Measurements from ENCODE around the gene MFSD12.
A peak's percentile ranks its signal among the peaks of the same experiment; 100 is the strongest.
"Not testable (repeated sequence)": the region's sequence is repeated elsewhere in the genome, so short reads cannot be mapped to it uniquely, and the experiment has no call there.

MFSD12 gene

DNA sequence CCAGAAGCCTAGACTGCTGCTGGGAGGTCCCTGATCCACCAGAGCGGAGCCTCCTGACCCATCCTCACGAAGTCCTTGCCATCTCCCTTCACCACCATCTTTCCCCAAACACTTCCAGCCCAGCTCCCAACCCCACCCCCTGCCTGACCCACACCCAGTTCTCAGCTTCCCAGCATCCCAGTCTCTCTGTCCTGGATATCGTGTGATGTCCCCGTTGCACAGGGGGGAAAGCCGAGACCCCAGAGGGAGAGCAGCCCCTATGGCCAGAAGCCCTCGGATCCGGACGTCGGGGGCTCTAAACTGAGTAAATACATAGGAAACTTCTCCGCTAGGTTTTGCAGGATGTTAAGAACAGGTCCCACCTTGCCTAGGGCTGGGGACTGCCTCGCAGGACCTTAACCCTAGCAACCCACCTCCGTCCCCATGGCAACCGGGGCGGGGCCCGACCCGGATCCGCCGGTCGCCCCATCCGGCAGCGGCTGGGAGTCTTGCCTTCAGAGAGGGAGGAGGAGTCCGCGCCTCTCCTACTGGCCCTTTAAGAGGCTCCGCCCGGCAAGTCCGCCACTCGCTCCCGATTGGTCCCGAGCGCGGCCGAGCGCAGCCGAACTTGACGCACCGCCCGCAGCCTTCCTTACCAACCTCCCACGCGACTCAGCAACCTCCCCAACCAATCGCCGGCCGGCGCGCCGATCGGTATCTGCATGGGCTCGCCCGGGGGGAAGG is 14.9 kb upstream of the MFSD12 start:
- in situ Hi-C loops (cut with MboI; ENCODE audit: low pct_unique_long_range_greater_than_20kb, low sequenced_read_pairs, unreplicated experiment) = no loop called here

DNA sequence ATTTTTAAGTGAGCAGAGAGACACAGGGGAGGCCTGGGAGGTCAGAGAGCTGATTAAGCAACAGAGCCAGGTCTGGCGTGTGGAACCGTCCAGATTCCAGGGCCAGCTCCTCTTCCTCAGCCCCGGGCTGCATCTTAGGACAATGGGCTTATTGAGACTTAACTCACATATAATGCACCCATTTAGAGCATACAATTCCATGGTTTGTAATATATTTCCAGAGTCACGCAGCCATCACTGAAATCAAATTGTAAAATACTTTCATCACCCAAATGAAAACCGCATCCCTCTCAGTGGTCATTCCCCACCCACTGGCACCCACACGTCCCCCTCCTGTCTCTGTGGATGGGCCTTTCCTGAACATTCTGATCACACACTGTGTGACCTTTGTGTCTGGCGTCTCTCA is 13.2 kb upstream of the MFSD12 start:
- TF ChIP-seq, protein P1, sequence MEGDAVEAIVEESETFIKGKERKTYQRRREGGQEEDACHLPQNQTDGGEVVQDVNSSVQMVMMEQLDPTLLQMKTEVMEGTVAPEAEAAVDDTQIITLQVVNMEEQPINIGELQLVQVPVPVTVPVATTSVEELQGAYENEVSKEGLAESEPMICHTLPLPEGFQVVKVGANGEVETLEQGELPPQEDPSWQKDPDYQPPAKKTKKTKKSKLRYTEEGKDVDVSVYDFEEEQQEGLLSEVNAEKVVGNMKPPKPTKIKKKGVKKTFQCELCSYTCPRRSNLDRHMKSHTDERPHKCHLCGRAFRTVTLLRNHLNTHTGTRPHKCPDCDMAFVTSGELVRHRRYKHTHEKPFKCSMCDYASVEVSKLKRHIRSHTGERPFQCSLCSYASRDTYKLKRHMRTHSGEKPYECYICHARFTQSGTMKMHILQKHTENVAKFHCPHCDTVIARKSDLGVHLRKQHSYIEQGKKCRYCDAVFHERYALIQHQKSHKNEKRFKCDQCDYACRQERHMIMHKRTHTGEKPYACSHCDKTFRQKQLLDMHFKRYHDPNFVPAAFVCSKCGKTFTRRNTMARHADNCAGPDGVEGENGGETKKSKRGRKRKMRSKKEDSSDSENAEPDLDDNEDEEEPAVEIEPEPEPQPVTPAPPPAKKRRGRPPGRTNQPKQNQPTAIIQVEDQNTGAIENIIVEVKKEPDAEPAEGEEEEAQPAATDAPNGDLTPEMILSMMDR (IDR thresholded peaks at IDR 0.05; ENCODE audit: extremely low read depth, insufficient read depth, missing control alignments) = no peak
- in situ Hi-C loops (cut with MboI; ENCODE audit: low pct_unique_long_range_greater_than_20kb, low sequenced_read_pairs, unreplicated experiment) = no loop called here
- no peak for DNase-seq (ENCODE audit: low spot score)

More for the DNA sequence above, 14.9 kb upstream of the MFSD12 start:
- peak; percentile 99 for DNase-seq (ENCODE audit: low spot score)
- TF ChIP-seq, protein P1 (IDR thresholded peaks at IDR 0.05; ENCODE audit: extremely low read depth, insufficient read depth, missing control alignments) = no peak

DNA sequence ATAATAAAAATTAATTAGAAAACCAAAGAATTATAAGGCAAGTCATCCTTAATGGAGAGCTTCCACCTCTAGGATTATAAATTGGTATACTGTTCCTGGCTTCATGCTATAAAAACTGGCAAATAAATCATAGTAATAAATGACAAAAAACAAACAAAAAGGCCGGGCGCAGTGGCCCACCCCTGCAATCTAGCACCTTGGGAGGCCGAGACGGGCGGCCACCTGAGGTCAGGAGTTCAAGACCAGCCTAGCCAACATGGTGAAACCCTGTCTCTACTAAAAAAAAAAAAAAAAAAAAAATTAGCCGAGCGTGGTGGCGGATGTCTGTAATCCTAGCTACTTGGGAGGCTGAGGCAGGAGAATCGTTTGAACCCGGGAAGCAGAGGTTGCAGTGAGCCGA is 12.7 kb upstream of the MFSD12 start:
- in situ Hi-C loops (cut with MboI; ENCODE audit: low pct_unique_long_range_greater_than_20kb, low sequenced_read_pairs, unreplicated experiment); DNase-seq (ENCODE audit: low spot score): not testable (repeated sequence)

DNA sequence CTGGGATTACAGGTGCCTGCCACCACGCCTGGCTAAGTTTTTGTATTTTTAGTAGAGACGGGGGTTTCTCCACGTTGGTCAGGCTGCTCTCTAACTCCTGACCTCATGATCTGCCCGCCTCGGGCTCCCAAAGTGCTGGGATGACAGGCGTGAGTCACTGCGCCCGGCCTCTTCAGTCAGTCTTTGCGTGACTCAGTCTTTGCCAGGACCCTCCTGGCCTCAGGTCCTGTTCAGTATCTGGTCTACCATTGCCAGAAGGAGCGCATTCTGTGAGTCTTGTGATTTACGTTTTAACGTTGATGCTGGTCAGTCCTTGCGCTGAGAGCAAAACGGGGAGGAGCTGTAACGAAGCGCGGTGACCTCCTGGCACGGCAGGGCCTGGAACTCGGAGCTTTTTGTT is 7.8 kb upstream of the MFSD12 start:
- no peak for DNase-seq (ENCODE audit: low spot score)

DNA sequence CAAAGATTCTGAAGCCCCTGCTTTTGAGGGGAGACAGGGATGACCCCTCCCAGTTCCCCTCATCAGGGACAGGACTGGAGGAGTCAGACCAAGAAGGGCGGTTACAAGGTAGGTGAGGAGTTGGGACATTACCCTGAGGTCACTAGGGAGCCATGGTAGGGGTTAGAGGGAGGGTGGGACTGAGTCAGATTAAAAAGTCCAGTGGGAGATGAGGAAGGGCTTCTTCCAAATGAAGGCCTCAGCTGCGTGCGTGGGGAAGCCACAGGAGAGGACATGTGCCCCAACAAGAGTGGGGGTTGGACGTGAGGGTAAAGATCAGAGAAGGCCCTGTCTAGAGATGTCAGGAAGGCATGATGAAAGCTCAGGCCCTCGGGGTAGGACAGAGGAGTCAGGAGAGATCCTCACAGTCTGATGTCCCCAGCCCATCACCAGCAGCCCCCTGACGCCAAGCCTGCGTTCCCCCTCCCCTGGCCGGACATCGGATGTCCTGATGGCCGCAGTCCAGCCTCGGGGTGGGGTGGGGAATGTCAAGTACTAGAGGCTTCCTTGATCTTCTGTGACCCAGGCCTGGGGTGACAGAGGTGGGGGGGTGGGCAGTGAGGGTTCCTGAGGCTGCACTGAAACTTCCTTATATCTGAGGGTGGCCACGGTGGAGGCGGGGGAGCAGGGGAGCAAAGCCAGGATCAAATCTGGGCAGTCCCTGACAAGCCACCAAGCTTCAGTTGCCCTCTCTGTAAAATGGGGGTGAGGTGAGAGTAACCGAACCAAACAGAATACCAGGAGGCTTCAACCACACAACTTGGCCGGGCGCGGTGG is 6.5 kb upstream of the MFSD12 start:
- in situ Hi-C loops (cut with MboI; ENCODE audit: low pct_unique_long_range_greater_than_20kb, low sequenced_read_pairs, unreplicated experiment) = no loop called here
- TF ChIP-seq, protein P1 (IDR thresholded peaks at IDR 0.05; ENCODE audit: extremely low read depth, insufficient read depth, missing control alignments) = no peak
- DNase-seq (ENCODE audit: low spot score) = no peak

More for the DNA sequence above, 7.8 kb upstream of the MFSD12 start:
- in situ Hi-C loops (cut with MboI; ENCODE audit: low pct_unique_long_range_greater_than_20kb, low sequenced_read_pairs, unreplicated experiment) = no loop called here
- TF ChIP-seq, protein P1 (IDR thresholded peaks at IDR 0.05; ENCODE audit: extremely low read depth, insufficient read depth, missing control alignments) = no peak

DNA sequence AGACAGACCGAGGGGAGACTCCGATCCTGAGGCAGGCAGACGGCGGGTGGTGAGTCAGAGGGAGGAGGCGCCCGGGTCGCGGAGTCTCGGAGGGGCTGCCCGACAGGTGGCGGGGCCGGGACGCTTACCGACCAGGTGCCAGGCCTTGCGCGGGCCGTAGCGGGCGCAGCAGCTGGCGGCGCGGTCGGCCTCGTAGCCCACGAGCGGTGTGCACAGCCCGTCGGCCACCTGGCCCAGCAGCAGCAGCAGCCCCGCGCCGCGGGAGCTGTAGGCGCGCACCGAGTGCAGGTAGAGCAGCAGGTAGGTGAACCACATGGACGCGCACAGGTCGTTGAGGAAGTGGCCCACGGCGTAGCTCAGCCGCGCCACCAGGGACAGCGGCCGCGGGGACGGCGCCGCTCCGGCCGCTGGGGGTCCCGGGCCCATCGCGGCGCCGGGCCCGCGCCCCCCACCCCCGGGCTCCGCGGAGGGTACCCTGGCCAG is 367 bp downstream of the MFSD12 start:
- TF ChIP-seq, protein P1 (IDR thresholded peaks at IDR 0.05; ENCODE audit: extremely low read depth, insufficient read depth, missing control alignments) = no peak
- in situ Hi-C loops (cut with MboI; ENCODE audit: low pct_unique_long_range_greater_than_20kb, low sequenced_read_pairs, unreplicated experiment) = no loop called here
- no peak for DNase-seq (ENCODE audit: low spot score)

Measured in GM13977 (cell line).